Upper lobe of right lung (tissue), 1 donor: ENCODE results near the gene TUSC2. TPM values are rescaled to one million over a fixed set of nuclear protein-coding genes. Genes with fewer than 3 reads are reported as not detected.
A peak's percentile ranks its signal among the peaks of the same experiment; 100 is the strongest.

Experiments
- ATAC-seq: fragments of 200-7000 bp; cut with Tn5 transposase; one replicate; pipeline ENCODE4 v1.9.1; 2020; ENCODE audit warnings: mild to moderate bottlenecking, moderate library complexity
- DNase-seq: peaks from one replicate; pipeline ENCODE4 v3.0.0-alpha.2; 2020
- H3K27ac ChIP-seq: fragments of 200-600 bp; one replicate; pipeline ENCODE4 v1.8.0; 2022
- H3K27me3 ChIP-seq: fragments of 200-600 bp; one replicate; pipeline ENCODE4 v1.8.0; 2022; ENCODE audit warnings: mild to moderate bottlenecking
- H3K36me3 ChIP-seq: fragments of 200-600 bp; one replicate; pipeline ENCODE4 v1.8.0; 2022
- H3K4me1 ChIP-seq: fragments of 200-600 bp; one replicate; pipeline ENCODE4 v1.8.0; 2022
- H3K4me3 ChIP-seq: fragments of 200-600 bp; one replicate; pipeline ENCODE4 v1.8.0; 2022; ENCODE audit warnings: mild to moderate bottlenecking
- H3K9me3 ChIP-seq: fragments of 200-600 bp; one replicate; pipeline ENCODE4 v1.8.0; 2022
- intact Hi-C: fragments of 100-400 bp; cut with DNase I; formaldehyde crosslinking; loops from one replicate; pipeline ENCODE4 v1.11.0; 2022
- total RNA-seq: library from RNA; stranded (reverse); fragmentation: NEBNext Ultra II Directional; extraction: Animal tissue kit (Norgen Biotek cat#: 25700); gene quantifications from one replicate; pipeline ENCODE4 v1.2.1, GENCODE V29; 2021
- TF ChIP-seq, protein P1 (sequence below): fragments of 200-600 bp; IDR thresholded peaks from one replicate; pipeline ENCODE4 v1.8.0; 2022; ENCODE audit warnings: antibody characterized with exemption
- donor health status: DM: no; HTN: yes; CAD: no; lungs with severe emphysema.

Gene TUSC2
- total RNA-seq, 1 donor from 2014 or later: 29.2 TPM

DNA sequence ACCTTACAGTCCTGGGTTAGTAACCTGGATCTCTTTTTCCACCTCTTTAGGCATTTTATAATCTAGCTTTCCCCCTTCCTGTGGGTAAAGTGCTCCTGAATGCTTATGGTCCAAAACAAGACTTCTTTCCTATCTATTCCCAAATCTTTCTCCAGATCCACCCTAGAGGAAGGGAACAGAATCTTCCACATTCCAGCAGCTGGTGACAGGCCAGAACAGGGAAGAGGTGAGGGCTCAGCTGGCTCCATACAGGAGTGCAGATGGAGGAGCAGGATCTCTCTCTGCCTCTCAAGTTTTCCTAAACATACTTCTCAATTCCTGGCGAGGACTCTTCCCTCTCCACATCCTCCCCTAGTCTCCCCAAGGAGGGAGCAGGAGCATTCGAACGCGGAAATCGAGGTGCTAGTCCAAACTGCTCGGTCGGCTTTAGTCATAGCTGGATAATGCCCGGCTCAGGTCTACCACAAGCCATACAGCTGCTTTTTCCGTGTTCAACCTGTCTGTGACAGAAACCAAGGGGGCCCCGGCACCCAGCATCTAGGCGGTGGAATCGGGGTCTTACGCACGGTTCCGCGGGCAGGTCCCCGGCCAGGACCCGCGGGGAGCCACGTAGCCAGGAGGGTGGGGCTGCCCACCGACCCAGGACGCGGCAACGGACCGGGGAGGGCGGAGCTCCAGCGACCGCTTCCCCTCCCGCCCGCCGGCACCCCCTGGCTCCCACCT lies 8.6 kb upstream of the TUSC2 start:
- Histone ChIP-seq H3K27ac (peak overlapping the region; percentile 96), H3K9me3 (no peaks in the 10 kb centered on the region), H3K36me3 (peaks cover 3% of the 10 kb centered on the region), H3K4me3 (peak overlapping the region; percentile 95), H3K4me1 (peaks cover 56% of the 10 kb centered on the region), H3K27me3 (no peaks in the 10 kb centered on the region)
- ATAC-seq: no peak
- no peak for DNase-seq
- intact Hi-C loops: no loop called here
- TF ChIP-seq, protein P1, sequence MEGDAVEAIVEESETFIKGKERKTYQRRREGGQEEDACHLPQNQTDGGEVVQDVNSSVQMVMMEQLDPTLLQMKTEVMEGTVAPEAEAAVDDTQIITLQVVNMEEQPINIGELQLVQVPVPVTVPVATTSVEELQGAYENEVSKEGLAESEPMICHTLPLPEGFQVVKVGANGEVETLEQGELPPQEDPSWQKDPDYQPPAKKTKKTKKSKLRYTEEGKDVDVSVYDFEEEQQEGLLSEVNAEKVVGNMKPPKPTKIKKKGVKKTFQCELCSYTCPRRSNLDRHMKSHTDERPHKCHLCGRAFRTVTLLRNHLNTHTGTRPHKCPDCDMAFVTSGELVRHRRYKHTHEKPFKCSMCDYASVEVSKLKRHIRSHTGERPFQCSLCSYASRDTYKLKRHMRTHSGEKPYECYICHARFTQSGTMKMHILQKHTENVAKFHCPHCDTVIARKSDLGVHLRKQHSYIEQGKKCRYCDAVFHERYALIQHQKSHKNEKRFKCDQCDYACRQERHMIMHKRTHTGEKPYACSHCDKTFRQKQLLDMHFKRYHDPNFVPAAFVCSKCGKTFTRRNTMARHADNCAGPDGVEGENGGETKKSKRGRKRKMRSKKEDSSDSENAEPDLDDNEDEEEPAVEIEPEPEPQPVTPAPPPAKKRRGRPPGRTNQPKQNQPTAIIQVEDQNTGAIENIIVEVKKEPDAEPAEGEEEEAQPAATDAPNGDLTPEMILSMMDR: no peak

DNA sequence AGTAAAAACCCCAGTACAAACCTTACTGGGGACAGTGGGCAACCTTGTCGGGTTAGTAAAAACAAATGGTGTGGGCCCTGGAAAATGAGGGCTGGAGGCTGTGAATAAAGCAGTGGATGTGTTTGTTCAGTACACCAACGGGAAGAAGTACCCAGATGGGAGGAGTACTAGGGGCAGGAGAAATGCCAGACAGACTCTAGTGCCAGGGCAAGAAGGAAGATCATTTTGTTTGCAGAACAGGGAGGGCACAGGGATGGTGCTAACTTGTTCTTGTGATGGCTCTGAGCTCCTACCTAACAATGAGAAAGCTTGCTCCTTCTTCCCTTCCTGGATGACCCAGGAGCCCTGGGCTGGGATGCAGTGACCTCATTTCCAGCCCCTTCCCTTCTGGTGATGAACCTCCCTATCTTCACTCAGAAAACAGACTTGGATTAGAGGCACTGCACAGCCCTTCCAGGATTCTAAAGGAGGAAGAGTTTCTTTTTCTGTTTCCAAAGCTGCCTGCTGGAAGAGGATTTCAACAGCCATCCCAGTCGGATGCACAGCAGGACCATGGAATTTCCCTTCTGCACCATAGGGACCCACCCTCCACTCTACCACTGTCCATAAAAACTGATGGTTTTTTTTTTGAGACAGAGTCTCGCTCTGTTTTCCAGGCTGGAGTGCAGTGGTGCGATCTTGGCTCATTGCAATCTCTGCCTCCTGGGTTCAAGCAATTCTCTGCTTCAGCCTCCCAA lies 6.5 kb upstream of the TUSC2 start:
- DNase-seq (no peak), ATAC-seq (no peak)
- peak overlapping the region; percentile 95 for H3K4me3 ChIP-seq
- no peaks in the 10 kb centered on the region for H3K9me3 ChIP-seq
- peak overlapping the region; percentile 96 for H3K27ac ChIP-seq
- intact Hi-C loops: no loop called here
- peaks cover 24% of the 10 kb centered on the region for H3K36me3 ChIP-seq
- H3K4me1 ChIP-seq: peaks cover 44% of the 10 kb centered on the region
- TF ChIP-seq, protein P1: no peak
- H3K27me3 ChIP-seq: no peaks in the 10 kb centered on the region

DNA sequence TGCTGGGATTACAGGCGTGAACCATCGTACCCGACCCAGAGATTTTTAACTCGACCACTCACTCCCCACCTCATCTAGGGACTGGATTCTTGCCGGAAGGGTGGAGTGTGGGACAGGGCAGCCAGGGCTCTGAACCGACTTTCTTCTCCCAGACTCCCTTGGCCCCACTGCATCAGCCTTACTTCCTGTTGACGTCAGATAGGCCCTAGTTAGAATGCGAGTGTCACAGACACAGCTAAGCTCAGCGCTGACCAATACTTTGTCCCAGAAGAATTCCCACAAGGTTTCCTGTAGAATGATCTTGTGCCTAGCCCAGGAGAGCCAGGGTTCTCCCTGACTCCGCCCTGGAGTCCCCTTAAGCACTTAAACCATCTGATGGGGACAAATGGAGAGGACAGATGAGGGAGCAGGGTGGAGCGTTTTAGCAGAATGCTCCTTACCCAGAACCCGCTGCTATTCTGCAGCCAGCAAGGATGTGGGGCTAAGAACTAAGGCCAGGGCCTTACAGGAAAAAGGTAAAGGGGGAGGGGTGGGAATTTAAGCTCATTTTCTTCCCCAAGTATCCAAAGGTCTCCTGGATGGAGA lies 5.8 kb upstream of the TUSC2 start:
- Histone ChIP-seq H3K36me3 (peaks cover 28% of the 10 kb centered on the region), H3K9me3 (no peaks in the 10 kb centered on the region), H3K27ac (peak overlapping the region; percentile 96), H3K27me3 (no peaks in the 10 kb centered on the region), H3K4me1 (peaks cover 41% of the 10 kb centered on the region), H3K4me3 (peak overlapping the region; percentile 10)
- intact Hi-C loops: no loop called here
- TF ChIP-seq, protein P1: no peak
- DNase-seq (no peak), ATAC-seq (no peak)

DNA sequence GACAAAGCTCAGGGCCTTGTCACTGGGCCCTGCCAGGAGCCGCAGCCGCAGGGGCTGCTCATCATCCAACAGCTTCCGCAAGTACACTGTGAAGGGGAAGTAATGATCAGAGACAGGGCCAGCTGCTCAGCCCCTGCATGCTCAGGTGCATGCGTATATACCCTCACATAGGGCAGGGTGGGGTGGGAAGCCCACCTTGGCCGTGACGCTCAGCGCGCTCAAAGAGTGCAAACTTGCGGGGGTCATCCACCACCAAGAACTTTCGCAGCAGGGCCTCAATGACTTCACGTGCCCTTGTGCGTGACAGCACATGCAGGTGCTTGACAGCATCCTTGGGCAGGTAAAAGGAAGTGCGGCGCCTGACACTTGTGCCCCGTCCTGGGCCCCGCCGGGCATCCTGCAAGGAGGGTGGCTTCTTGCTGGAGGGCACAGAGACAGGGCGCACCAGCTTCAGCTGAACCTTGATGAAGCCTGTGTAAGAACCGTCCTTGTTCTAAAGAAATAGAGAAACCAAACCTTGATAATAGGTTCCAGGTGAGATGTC lies 3.4 kb upstream of the TUSC2 start:
- ATAC-seq: no peak
- intact Hi-C loops: no loop called here
- no peak for DNase-seq

DNA sequence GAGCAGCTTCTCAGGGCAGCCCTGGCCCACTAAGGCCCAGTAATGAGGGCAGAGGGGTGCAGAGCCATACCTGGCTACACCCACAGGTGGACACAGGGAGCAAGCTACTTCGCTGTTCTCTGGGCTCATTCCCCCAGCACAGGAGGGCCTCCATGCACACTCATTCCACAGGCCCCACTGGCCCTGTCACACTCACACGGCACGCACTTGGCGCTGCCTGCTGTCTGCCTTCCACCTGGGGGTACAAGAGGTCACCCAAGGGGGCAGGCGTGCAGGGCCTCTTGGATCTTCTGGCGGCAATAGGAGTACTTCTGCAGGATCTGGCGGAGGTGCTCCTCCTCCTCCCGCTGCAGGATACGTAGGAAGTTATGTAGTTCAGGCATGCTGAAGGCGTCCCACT lies 2.3 kb upstream of the TUSC2 start:
- intact Hi-C loops: no loop called here
- Histone ChIP-seq H3K27me3 (no peaks in the 10 kb centered on the region), H3K4me3 (no peak overlapping the region), H3K4me1 (peaks cover 34% of the 10 kb centered on the region), H3K27ac (no peak overlapping the region), H3K9me3 (no peaks in the 10 kb centered on the region), H3K36me3 (peaks cover 42% of the 10 kb centered on the region)
- no peak for DNase-seq
- TF ChIP-seq, protein P1: no peak
- no peak for ATAC-seq

More for the DNA sequence above, 3.4 kb upstream of the TUSC2 start:
- peaks cover 31% of the 10 kb centered on the region for H3K36me3 ChIP-seq
- TF ChIP-seq, protein P1: no peak
- no peaks in the 10 kb centered on the region for H3K27me3 ChIP-seq
- H3K4me3 ChIP-seq: no peak overlapping the region
- no peak overlapping the region for H3K27ac ChIP-seq
- H3K4me1 ChIP-seq: peaks cover 45% of the 10 kb centered on the region
- H3K9me3 ChIP-seq: no peaks in the 10 kb centered on the region
